ENCODE data around the gene IGF1R. TPM values are rescaled to one million over a fixed set of nuclear protein-coding genes. Genes with fewer than 3 reads are reported as not detected.

IGF1R gene
- total RNA-seq, 1 experiment from 2014 or later: 125 TPM

DNA sequence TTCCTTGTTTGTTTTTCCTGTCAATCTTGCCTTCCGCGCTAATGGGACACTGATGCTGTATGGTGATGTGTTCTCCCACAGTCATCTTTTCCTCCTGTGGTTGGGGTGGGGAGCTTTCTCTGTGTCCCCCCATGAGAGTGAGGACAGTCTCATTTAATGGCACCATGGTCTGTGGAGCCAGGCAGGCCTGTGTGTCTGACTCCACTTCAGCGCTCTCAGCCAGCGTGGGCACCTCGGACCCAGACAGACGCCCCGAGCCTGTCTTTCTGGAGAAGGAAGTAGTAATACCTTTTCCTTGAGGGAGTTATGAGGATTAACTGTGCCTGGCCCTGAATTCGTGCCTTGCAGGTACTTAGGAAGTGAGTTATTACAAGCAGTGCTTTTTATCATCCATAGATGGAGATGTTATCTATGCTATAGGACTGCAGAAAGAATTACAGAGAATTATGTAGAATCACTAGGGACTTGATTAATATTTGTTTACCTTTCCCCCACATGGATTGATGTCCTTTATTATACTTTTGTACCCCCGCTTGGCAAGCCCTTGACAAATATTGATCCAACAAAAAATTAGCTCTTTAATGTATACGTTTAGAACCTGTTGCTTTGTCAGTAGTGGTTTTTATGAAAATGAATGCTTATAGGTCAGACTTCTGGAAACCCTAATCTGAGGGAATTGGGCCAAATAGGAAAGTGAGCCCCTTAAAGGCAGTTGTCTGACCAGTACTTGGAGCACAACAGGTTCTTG, 206.9 kb downstream of the IGF1R start:
- Mint-ChIP-seq H3K9me3 (no peaks in the 10 kb centered on the region), H3K4me3 (peak overlapping the region; percentile 30; the same call in 1 of the 2 replicates), H3K27ac (peak overlapping the region; percentile 90), H3K36me3 (no peaks in the 10 kb centered on the region), H3K27me3 (ENCODE audit: low read depth) (no peaks in the 10 kb centered on the region), H3K4me1 (peaks cover 89% of the 10 kb centered on the region)
- POLR2A ChIA-PET: interaction anchor here (1.2 kb wide), 1 partner anchor 11 kb away, joined by 3 read pairs; no protein-coding TSS in a partner anchor
- ATAC-seq (no peak), DNase-seq (ENCODE audit: low spot score) (no peak)
- CTCF ChIA-PET: interaction anchor here (1.0 to 1.3 kb wide), 2 partner anchors 14 to 30 kb away, joined by 3 to 4 read pairs; no protein-coding TSS in a partner anchor
- TF ChIP-seq AR (CRISPR knock-in tag; IDR thresholded peaks at IDR 0.05): no peak
- TF ChIP-seq SOX15 (CRISPR knock-in tag; IDR thresholded peaks at IDR 0.05): no peak
- TF ChIP-seq RORB (CRISPR knock-in tag; IDR thresholded peaks at IDR 0.05): no peak
- no peak for TF ChIP-seq NFATC4 (CRISPR knock-in tag; IDR thresholded peaks at IDR 0.05)
- TF ChIP-seq, protein P1, sequence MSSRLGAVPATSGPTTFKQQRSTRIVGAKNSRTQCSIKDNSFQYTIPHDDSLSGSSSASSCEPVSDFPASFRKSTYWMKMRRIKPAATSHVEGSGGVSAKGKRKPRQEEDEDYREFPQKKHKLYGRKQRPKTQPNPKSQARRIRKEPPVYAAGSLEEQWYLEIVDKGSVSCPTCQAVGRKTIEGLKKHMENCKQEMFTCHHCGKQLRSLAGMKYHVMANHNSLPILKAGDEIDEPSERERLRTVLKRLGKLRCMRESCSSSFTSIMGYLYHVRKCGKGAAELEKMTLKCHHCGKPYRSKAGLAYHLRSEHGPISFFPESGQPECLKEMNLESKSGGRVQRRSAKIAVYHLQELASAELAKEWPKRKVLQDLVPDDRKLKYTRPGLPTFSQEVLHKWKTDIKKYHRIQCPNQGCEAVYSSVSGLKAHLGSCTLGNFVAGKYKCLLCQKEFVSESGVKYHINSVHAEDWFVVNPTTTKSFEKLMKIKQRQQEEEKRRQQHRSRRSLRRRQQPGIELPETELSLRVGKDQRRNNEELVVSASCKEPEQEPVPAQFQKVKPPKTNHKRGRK (CRISPR knock-in tag; IDR thresholded peaks at IDR 0.05; ENCODE audit: borderline replicate concordance): no peak
- TF ChIP-seq JAZF1 (CRISPR knock-in tag; IDR thresholded peaks at IDR 0.05): no peak
- no peak for TF ChIP-seq ATF3 (CRISPR knock-in tag; conservative IDR thresholded peaks at IDR 0.05)
- no peak for TF ChIP-seq TCF7 (CRISPR knock-in tag; IDR thresholded peaks at IDR 0.05; ENCODE audit: low read depth)
- TF ChIP-seq, protein P2, sequence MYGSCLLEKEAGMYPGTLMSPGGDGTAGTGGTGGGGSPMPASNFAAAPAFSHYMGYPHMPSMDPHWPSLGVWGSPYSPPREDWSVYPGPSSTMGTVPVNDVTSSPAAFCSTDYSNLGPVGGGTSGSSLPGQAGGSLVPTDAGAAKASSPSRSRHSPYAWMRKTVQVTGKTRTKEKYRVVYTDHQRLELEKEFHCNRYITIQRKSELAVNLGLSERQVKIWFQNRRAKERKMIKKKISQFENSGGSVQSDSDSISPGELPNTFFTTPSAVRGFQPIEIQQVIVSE (CRISPR knock-in tag; IDR thresholded peaks at IDR 0.05; ENCODE audit: borderline replicate concordance): no peak
- TF ChIP-seq FOXK1 (CRISPR knock-in tag; IDR thresholded peaks at IDR 0.05): no peak
- no peak for TF ChIP-seq ZNF121 (CRISPR knock-in tag; IDR thresholded peaks at IDR 0.05)

- Mint-ChIP-seq H3K4me1 (peaks cover 89% of the 10 kb centered on the region), H3K27ac (no peak overlapping the region; the same call in 1 of the 2 replicates), H3K36me3 (no peaks in the 10 kb centered on the region), H3K27me3 (ENCODE audit: low read depth) (no peaks in the 10 kb centered on the region), H3K9me3 (no peaks in the 10 kb centered on the region), H3K4me3 (no peak overlapping the region)
- ChIA-PET CTCF (interaction anchor here (0.6 to 1.3 kb wide), 6 partner anchors 13 to 208 kb away, joined by 3 to 9 read pairs (median 4); partner anchors contain the start of gene IGF1R), POLR2A (interaction anchor here (0.5 to 1.2 kb wide), 2 partner anchors 10 to 76 kb away, joined by 3 read pairs; no protein-coding TSS in a partner anchor)
- DNase-seq (ENCODE audit: low spot score): no peak
- ATAC-seq: peak; percentile 2
- no peak for TF ChIP-seq TP53 (CRISPR knock-in tag; IDR thresholded peaks at IDR 0.05)
- TF ChIP-seq ATF1 (CRISPR knock-in tag; IDR thresholded peaks at IDR 0.05): no peak
- no peak for TF ChIP-seq HMGXB4 (CRISPR knock-in tag; IDR thresholded peaks at IDR 0.05)
- TF ChIP-seq ARID4B (CRISPR knock-in tag; IDR thresholded peaks at IDR 0.05; ENCODE audit: borderline replicate concordance): no peak
- no peak for TF ChIP-seq MAX (CRISPR knock-in tag; IDR thresholded peaks at IDR 0.05)
- no peak for TF ChIP-seq ETV6 (CRISPR knock-in tag; IDR thresholded peaks at IDR 0.05)
Measured at GRCh38 chr15:98855815-98856531, 207.6 kb downstream of the IGF1R start.

All from WTC11 (cell line).